Activated naive CD8-positive, alpha-beta T cell treated with anti-CD3 and anti-CD28 coated beads, Interleukin-2, amount 50 U/mL, for 16 hours (primary cell): ENCODE measurements around the gene GZMH.
"Not testable (repeated sequence)": the region's sequence is repeated elsewhere in the genome, so short reads cannot be mapped to it uniquely, and the experiment has no call there.

ENCODE experiments used
- DNase-seq: peaks from one replicate; pipeline ENCODE4 v3.0.0-alpha.2; 2020; ENCODE audit warnings: low read depth, low spot score

The GZMH gene

GRCh38 chr14:24595073-24595808, 14.2 kb downstream of the GZMH start:
- DNase-seq, result no peak

- not testable (repeated sequence) for DNase-seq
These were observed 18.5 kb downstream of the GZMH start for GRCh38 chr14:24591004-24591403.

GRCh38 chr14:24584402-24584801, 25.1 kb downstream of the GZMH start:
- not testable (repeated sequence) for DNase-seq

- DNase-seq, result no peak
These were observed 30.9 kb downstream of the GZMH start for GRCh38 chr14:24578558-24578957.

GRCh38 chr14:24576771-24577170, 32.7 kb downstream of the GZMH start:
- DNase-seq, result no peak

GRCh38 chr14:24576182-24576581, 33.3 kb downstream of the GZMH start, which contains the start of gene CTSG:
Gene CTSG, minus strand, starts transcription at chr14:24576250. Its CDS starts 27 bp downstream, at chr14:24576223.
- no peak for DNase-seq

GRCh38 chr14:24574206-24574774, 35.2 kb downstream of the GZMH start:
- no peak for DNase-seq

GRCh38 chr14:24566318-24566717, 43.2 kb downstream of the GZMH start:
- no peak for DNase-seq

GRCh38 chr14:24565766-24566165, 43.7 kb downstream of the GZMH start:
- DNase-seq, result no peak

- no peak for DNase-seq
These were observed 46.0 kb downstream of the GZMH start for GRCh38 chr14:24563505-24563904.

- DNase-seq, result no peak
These were observed 52.7 kb downstream of the GZMH start for GRCh38 chr14:24556756-24557155.
